ENCODE results near the gene CNOT9.
"Not testable (repeated sequence)": the region's sequence is repeated elsewhere in the genome, so short reads cannot be mapped to it uniquely, and the experiment has no call there.

The CNOT9 gene, protein sequence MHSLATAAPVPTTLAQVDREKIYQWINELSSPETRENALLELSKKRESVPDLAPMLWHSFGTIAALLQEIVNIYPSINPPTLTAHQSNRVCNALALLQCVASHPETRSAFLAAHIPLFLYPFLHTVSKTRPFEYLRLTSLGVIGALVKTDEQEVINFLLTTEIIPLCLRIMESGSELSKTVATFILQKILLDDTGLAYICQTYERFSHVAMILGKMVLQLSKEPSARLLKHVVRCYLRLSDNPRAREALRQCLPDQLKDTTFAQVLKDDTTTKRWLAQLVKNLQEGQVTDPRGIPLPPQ
- 78.6 to 124 (median 96.3) reads per million in 4 experiments for total RNA-seq

GRCh38 chr2:218568190-218569037 is at the start of gene CNOT9, which contains the start of gene USP37:
Gene CNOT9 (plus strand): TSS chr2:218568839. CDS start chr2:218568955, 116 bp downstream.
Gene USP37 (minus strand): TSS chr2:218568351. CDS start chr2:218558653, 9,698 bp downstream.
- peak; percentile 100 for DNase-seq

DNA sequence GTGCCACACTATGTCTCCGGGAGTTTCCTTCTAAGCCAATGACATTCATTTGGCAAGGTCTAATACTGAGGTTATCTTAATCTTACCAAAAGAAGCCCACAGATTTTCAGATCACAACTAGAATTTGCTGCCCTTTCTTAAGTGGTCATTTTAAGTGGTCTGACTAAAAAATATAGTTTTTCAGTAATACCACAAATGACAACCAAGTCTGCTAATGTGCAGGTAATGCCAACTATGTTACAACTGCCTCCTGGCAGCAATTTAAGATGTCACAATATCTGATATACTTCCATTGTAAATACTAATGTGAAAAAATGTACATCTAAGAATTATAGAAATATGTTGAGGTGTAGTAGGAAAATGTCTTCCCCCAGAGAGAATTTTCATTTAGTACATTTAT is 49.8 kb upstream of the CNOT9 start:
- DNase-seq, result no peak

DNA sequence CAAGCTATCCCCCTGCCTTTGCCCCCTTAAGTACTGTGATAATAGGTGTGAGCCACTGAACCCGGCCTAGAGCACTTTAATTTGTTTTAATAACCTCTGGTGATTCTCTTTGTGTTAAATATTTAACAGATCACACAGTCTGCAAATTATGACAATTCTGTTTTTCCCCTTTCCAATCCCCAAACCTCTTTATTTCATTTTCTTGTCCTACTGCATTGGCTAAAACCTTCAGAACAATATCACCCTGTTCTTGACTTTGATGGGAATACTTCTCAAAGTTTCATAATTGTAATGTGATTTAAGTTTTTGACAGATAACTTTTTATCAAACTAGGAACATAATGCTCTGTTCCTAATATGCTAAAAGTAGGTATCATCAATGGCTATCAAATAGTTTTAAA is 45.0 kb upstream of the CNOT9 start:
- DNase-seq, result no peak

GRCh38 chr2:218528409-218528808 is 40.2 kb upstream of the CNOT9 start:
- not testable (repeated sequence) for DNase-seq

DNA sequence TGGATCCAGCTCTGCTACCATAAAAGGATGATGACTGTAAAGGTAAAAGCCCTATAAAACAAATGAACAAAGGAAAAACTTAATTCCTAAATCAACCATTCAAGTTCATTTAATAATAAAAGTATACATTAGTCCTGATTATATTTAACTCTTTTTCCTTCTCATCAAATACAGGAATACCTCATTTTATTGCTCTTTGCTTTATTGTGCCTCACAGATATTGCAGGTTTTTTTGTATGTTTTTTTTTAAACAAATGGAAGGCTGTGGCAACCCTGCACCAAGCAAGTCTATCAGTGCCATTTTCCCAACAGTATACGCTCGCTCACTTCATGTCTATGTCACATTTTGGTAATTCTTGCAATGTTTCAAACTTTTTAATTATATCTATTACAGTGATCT is 38.6 kb upstream of the CNOT9 start:
- DNase-seq, result no peak

DNA sequence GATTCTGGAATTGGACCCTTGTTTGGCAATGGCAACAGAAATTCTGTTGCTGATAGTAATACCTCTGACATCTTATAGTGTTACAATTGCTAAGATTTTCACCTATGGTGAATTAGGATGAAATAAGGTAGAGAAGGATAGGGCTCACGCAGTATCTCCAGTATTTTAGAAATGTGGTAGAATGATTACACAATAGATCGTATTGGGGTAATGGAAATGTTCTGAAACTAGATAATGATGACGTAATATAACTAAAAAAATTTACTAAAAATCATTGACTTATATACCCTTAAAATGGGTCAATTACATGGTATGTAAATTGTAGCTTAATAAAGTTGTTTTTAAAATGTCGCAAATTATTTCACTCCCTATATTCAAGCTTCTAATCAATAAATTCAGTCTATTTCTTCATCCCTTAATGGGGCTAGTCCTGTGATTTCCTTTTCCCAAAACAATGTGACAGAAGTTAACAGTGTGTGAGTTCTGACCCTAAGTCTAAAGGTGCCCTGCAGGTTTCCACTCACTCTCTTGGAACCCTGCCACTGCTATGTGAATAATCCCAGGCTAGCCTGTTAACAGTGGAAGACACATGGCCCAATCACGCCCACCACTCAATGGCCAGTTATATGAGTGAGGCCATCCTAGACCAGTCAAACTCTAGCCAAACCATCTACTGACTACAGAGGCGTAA is 31.7 kb upstream of the CNOT9 start:
- DNase-seq, result no peak

- DNase-seq, result no peak
Observed at GRCh38 chr2:218540015-218540414, 28.6 kb upstream of the CNOT9 start.

DNA sequence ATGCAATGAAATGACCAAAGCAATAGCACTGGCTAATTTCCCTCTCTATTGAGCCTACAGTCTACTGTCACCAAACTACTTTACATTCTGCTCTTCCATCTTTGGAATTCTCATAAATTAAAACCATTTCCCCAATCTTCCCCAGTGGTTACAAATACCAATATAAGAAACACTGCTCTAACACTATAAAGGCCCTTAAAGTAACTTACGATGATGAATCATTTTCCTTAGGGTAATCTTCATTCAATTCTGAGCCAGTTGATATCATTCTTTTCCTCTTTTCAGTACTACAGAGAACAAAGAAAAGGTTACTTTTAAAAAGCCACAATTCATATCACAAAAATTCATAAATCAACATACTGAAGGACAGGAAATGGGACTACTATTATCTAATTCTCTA is 22.6 kb upstream of the CNOT9 start:
- DNase-seq, result no peak

DNA sequence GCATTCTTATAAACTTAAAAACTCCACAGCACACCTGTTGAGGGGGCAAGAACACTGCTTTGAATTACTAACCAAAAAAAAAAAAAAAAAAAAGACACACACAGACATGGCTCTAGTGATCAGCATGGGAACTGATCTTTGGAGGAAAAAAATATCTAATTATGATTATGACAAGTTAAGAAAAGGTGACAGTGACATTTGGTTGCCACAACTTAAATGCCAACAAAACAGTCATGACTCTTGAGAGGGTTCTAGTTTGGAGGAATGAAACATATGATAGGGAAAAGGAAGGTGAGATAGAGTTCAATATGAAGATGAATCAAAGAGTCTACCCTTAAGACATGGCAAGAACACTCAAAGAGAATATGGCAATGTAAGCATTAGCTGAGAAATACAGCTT is 21.1 kb upstream of the CNOT9 start:
- DNase-seq, result no peak

- no peak for DNase-seq
Observed at GRCh38 chr2:218547978-218548377, 20.7 kb upstream of the CNOT9 start.

DNA sequence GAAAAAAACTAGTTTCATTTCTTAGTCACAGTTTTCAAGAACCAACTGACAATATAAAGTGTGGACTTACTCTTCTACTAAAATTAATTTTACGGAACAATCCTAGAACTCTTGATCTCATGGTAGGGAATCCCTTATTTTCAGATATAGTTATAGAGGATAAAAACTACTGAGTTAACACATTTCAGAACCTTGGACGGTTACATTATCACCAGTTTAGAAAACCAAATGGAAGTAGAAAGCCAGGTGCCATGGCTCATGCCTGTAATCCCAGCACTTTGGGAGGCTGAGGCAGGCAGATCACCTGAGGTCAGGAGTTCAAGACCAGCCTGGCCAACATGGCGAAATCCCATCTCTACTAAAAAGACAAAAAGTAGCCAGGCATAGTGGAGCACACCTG is 14.4 kb upstream of the CNOT9 start:
- DNase-seq, result not testable (repeated sequence)

DNA sequence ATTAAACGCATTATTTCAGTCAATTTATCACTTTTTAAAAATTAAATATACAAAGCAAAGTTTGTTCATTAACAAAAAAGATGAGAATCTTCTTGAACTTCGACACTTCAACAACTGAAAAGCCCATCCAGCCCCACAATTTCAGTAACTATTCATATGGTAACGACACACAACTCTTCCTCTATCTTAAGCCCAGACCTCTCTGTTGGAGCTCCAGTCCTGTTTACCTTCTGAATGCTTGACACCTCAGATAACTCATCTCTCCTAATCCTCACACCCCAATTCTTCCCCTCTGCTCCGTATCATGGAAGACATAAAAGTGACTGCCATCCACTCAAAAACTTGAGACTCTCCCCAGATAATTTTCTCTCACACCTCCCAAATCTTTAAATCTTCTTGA is 13.1 kb upstream of the CNOT9 start:
- no peak for DNase-seq

DNA sequence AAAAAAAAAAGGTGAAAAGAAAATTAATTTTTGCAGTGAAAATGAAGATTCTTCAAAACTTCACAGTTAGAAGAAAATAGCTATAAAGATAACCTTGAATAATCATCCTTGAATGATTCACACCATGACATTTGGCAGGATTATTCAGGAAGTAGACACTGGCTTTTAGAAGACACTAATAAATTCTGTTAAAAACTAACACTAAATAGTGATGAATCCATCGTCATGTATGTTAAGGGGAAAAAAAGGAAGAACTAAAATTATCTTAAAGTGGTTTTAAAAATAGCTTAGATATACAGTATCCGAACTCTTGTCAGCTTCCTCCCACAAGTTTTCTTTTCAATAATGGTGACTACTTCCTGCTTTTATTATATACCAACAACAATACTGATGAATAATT is 10.7 kb upstream of the CNOT9 start:
- DNase-seq, result no peak

GRCh38 chr2:218558986-218559385 is 9.7 kb upstream of the CNOT9 start:
- DNase-seq, result no peak

DNA sequence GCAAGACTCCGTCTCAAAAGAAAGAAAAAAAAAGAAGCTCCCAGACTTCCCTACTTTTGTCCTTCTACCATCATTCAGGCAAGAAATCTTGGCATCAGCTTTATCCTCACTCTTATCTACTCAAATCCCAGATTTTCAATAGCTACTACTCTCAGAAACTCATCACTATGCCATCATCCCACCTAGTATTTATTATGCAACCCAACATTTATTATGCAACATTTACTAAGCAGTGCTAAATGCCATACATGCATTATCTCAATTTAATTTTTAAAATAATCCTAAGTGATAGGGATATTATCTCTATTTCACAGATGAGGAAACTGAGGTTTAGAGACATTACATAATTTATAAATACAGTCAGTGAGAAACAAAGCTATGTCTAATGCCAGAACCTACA is 4.6 kb upstream of the CNOT9 start:
- no peak for DNase-seq

DNA sequence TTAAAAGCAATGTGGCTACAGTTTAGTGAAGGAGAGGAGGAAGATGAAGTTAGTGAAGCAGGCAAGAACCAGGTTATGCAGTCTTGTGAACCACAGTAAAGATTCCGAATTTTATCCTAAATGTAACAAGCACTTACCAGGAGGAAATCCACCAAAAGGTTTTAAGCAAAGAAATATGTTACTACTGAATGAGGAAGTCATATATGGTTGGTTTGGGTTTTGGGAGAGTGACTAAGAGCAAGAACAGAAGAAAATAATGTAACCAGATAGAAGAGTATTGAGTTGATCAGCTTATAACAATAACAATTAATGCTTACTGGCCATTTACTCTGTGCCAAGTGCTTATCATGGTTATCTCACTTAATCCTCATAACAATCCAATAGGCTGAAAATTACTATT is 2.3 kb upstream of the CNOT9 start:
- no peak for DNase-seq

DNA sequence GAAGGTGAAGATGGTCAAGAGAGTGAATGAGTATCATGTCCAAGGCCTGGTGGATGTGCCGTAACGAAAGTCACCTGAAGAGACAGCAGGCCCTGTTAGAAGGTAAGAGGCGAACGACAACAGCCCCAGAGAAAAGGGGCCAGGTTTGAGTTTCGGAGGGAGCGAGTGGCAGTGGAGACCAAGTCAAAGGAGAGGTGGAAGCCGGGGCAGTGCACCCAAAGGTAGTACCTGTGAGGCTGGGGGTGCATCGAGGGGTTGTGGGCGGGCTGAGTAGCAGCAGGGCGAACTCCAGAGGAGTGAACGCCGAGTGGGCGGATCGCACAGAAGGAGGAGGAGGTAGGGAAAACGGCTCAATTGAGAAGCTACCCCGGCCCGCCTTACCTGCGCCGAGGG is 846 bp upstream of the CNOT9 start:
- peak; percentile 74 for DNase-seq

DNA sequence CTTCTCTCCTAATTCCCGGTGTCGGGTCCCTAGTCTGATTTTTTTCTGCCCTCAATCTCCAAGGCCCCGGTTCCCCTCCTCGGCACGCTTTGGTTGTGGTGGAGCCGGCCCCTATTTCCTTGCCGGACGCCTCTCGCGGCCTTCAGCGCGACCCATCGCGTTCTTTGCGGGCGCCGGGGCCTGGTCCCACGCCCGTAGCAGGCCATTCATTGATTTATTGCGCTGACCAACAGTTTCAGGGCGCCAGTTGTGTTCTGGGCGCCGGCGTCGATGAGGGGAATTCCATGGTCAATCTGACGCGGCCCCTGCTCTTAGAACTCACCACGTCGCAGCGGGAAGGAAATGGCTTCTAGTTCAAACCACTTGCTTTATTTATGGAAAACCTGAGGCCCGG is 396 bp downstream of the CNOT9 start:
- peak; percentile 54 for DNase-seq

DNA sequence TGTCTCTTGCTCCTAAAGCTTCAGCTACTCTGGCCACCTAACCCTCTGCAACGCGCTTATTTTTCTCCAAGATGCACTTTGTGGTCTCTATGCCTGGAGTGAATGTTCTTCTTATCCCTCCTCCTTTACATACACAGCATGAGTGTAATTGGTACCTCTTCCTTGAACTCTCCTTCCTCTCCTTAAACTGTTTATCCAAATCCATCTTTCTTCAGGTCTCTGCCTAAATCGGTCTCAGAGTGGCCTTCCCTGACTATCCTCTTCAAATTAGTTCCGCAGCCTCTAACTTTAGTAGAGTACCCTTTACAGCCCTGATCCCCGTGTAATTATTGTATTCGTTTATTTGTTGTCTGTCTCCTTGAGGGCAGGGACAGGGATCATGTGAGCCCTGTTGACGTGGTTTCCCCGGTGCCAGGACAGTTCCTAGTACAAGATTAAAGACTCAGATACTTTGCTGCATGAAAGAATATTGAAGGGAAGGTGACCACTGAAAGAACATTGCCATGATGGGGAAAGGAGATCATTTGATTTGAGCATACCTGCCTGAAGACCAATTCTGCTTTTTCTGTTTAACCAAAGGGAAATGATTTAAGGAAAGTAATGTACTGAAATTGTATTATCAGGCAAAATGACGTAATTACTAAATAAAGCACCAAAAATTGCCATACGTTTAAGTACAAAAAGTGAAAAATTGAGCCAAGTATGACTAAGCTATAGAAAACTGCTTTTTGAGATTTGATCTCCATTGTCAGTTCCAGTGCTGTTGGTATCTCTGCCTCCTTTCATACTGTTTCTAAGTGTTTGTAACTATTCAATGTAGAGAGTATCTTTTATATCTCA is 1.2 kb downstream of the CNOT9 start:
- no peak for DNase-seq

DNA sequence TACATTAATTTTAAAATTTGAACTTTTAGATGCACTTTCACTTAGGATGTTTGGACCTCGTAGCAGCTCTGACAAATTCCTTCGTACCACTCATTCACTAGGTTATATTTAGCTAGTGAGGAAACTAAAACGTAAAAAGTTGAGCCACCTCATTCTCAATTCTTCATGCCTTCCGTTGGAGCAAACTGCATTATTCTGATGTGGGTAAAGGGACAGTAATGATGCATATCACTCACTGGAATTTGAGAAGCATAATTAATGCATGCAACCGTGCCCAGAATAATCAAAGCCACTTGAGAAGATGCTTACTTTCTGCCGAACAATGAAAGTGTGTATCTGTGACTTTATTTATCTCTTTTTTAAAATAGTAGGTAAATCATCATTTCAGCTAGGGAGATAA is 2.2 kb downstream of the CNOT9 start:
- DNase-seq, result no peak

DNA sequence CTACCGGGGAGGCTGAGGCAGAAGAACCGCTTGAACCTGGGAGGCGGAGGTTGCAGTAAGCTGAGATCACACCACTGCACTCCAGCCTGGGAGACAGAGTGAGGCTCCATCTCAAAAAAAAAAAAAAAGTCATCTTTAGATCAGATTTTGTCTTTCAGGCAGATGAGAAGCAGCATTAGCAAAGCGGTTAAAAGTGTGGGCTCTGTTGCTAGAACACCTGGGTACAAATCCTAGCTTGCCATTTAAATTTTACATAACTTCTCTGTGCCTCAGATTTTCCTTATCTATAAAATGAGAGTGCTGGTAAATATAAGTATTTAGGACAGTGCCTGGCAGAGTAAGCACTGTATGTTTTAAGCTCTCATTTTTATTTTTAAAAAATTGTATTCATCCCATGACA is 8.2 kb downstream of the CNOT9 start:
- no peak for DNase-seq

- no peak for DNase-seq
Observed at GRCh38 chr2:218577482-218578220, 9.0 kb downstream of the CNOT9 start.

Measured in effector CD8-positive, alpha-beta T cell (primary cell).